Adrenal gland (tissue), 5 donors: ENCODE data around the gene ZBTB2.
A peak's percentile ranks its signal among the peaks of the same experiment; 100 is the strongest.

Source experiments
- POLR2A ChIP-seq, 2 donors: fragments of 450-650 bp; IDR thresholded peaks; one replicate each; pipeline ENCODE4 v1.6.1; 2017; ENCODE audit warnings: antibody characterized with exemption in 2 of 2, mild to moderate bottlenecking in 2 of 2, moderate library complexity in 1 of 2
- TF ChIP-seq, protein P1 (sequence below), 6 experiments: fragments of 450-650 bp in 4 of 6; fragments of 200-600 bp in 2 of 6; sonication (generic) in 1 of 6; IDR thresholded peaks; 1 replicate in 5 of 6; 2 replicates in 1 of 6; pipeline versions ENCODE4 v1.5.1 to v1.8.0; 2016 to 2021; ENCODE audit warnings: antibody characterized with exemption in 6 of 6, mild to moderate bottlenecking in 2 of 6, moderate library complexity in 1 of 6
- donor health status: DM: no; HTN: no; CAD: no.

DNA sequence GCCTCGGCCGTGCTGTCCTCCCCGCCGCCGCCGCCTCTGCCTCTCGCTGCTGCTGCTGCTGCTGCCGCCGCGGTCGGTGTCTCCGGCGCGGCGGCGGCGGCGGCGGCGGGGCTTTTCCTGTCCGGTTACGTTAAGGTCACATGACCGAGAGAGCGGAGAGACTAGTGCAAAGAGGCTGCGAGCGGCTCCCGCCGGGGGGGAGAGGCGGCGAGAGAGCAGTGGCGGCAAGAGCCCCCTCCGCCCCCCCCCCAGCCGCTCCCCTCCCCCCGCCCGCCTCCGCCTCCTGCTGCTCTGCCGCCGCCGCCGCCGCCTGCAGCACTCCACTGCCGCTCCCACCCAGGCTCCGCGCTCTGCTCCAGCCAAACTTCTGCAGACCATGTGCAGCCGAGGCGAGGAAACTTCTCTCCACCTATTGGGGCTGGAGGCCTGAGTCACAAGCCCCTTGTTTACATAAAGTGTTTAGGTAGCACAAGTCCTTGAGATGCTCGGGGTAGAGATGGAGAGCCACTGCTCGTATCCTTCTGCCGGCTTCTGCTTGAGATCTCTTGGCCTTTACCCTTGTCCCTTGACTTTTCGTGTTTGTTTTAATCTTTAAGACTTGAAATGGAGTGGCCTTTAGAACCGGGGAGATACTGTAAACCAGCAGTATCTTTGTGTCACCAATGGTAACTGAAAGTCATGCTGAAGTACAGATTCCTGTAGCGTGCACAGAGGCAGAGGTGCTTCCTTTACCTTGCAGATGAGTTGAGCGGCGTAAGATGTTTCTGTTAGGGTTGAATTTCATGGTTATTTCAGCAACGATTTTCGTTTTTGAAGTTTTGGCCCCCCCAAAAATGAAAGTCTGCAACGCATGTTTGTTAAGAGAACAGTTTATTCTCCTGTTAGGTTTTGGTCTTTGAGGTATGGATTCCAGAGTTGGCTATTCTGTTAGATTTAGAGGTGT, at the start of gene ZBTB2:
- TF ChIP-seq POLR2A (IDR thresholded peaks at IDR 0.05) = peak in 1 of 2 donors; percentile 46
- TF ChIP-seq, protein P1, sequence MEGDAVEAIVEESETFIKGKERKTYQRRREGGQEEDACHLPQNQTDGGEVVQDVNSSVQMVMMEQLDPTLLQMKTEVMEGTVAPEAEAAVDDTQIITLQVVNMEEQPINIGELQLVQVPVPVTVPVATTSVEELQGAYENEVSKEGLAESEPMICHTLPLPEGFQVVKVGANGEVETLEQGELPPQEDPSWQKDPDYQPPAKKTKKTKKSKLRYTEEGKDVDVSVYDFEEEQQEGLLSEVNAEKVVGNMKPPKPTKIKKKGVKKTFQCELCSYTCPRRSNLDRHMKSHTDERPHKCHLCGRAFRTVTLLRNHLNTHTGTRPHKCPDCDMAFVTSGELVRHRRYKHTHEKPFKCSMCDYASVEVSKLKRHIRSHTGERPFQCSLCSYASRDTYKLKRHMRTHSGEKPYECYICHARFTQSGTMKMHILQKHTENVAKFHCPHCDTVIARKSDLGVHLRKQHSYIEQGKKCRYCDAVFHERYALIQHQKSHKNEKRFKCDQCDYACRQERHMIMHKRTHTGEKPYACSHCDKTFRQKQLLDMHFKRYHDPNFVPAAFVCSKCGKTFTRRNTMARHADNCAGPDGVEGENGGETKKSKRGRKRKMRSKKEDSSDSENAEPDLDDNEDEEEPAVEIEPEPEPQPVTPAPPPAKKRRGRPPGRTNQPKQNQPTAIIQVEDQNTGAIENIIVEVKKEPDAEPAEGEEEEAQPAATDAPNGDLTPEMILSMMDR (IDR thresholded peaks at IDR 0.05) = no peak
